K562 (cell line): Measurements from ENCODE around the gene GATA1. TPM values are rescaled to one million over a fixed set of nuclear protein-coding genes. Genes with fewer than 3 reads are reported as not detected.
A peak's percentile ranks its signal among the peaks of the same experiment; 100 is the strongest.

Experiments
- ATAC-seq: fragments of 200-7000 bp; cut with Tn5 transposase; 3 replicates; pipeline ENCODE4 v1.9.1; 2020; ENCODE audit warnings: moderate library complexity
- BruUV-seq: library from RNA; stranded (reverse); fragments of 400-500 nt; replicated peaks from 2 replicates; lab custom pipeline; 2021; lab: Mats Ljungman, UMichigan
- CTCF ChIA-PET: fragments of 300-600 bp; formaldehyde crosslinking; extraction: SDS; loops from one replicate; lab custom pipeline; 2021; ENCODE audit warnings: low intra/inter-chr PET ratio; lab: Yijun Ruan, JAX
- POLR2A ChIA-PET: fragments of 300-600, 350-650 bp; sonication (Branson Sonifier 250); formaldehyde crosslinking; extraction: SDS; loops from one replicate; lab custom pipeline; 2021; ENCODE audit warnings: antibody characterized with exemption, inconsistent platforms; lab: Yijun Ruan, JAX
- DNase-seq, 4 experiments: peaks; one replicate each; pipeline versions ENCODE4 v3.0.0 to v3.0.0-alpha.2; 2011 to 2018; ENCODE audit warnings: low spot score in 3 of 4, mixed read lengths in 3 of 4; ENCODE audit errors: extremely low read depth in 1 of 4
- FAIRE-seq: peaks from 2 replicates; lab custom pipeline; 2011; peaks lifted over from hg19 to GRCh38; lab: Jason Lieb, UNC
- H2AFZ ChIP-seq: 2 replicates; pipeline ENCODE4 v1.6.0; 2011; ENCODE audit warnings: low read depth, low read length, control low read depth, inconsistent platforms
- H3K27ac ChIP-seq: fragments of 200-600 bp; 3 replicates; pipeline ENCODE4 v1.8.0; 2011; ENCODE audit warnings: low read depth, mild to moderate bottlenecking, control low read depth, inconsistent platforms, low read length, moderate library complexity, mixed read lengths; ENCODE audit errors: extremely low read depth
- H3K27me3 ChIP-seq, 2 experiments: fragments of 300-600 bp in 1 of 2; 2 replicates in 1 of 2; 3 replicates in 1 of 2; pipeline versions ENCODE4 v1.6.0 to v1.8.0; 2011; ENCODE audit warnings: inconsistent platforms in 2 of 2, low read length in 2 of 2, mild to moderate bottlenecking in 1 of 2, mixed read lengths in 1 of 2, moderate library complexity in 1 of 2; ENCODE audit not compliant: control insufficient read depth in 2 of 2, insufficient read depth in 2 of 2
- H3K36me3 ChIP-seq: fragments of 300-600 bp; 3 replicates; pipeline ENCODE4 v1.8.0; 2011; ENCODE audit warnings: mild to moderate bottlenecking, low read length, inconsistent platforms; ENCODE audit not compliant: control insufficient read depth, insufficient read depth
- H3K4me1 ChIP-seq, 2 experiments: fragments of 200-600 bp in 1 of 2; replicated peaks in 1 of 2; 2 replicates in 1 of 2; 3 replicates in 1 of 2; pipeline versions ENCODE4 v1.5.1 to v1.8.0; 2011; ENCODE audit warnings: inconsistent platforms in 2 of 2, low read length in 2 of 2, mild to moderate bottlenecking in 1 of 2, mixed read lengths in 1 of 2, moderate library complexity in 1 of 2; ENCODE audit not compliant: control insufficient read depth in 2 of 2, insufficient read depth in 2 of 2
- H3K4me2 ChIP-seq: 2 replicates; pipeline ENCODE4 v1.6.1; 2011; ENCODE audit warnings: low read length, control low read depth, inconsistent platforms, mixed read lengths; ENCODE audit not compliant: insufficient read depth
- H3K4me3 ChIP-seq: fragments of 200-600 bp; sonication (generic), shearing (Covaris generic); 2 replicates; pipeline ENCODE4 v1.5.1; 2016; ENCODE audit warnings: control low read depth, inconsistent platforms
- H3K79me2 ChIP-seq: fragments of 200-600 bp; 3 replicates; pipeline ENCODE4 v1.8.0; 2011; ENCODE audit warnings: low read length, inconsistent platforms; ENCODE audit not compliant: control insufficient read depth, insufficient read depth
- H3K9ac ChIP-seq, 2 experiments: 2 replicates each; pipeline versions ENCODE4 v1.6.0 to v1.6.1; 2011; ENCODE audit warnings: low read depth in 2 of 2, low read length in 2 of 2, control low read depth in 1 of 2, inconsistent platforms in 1 of 2, mild to moderate bottlenecking in 1 of 2, mixed read lengths in 1 of 2; ENCODE audit not compliant: insufficient read depth in 1 of 2
- H3K9me1 ChIP-seq: one replicate; pipeline ENCODE4 v1.6.0; 2011; ENCODE audit warnings: inconsistent platforms, mild to moderate bottlenecking, low read length, moderate library complexity; ENCODE audit not compliant: control insufficient read depth, insufficient read depth
- H3K9me3 ChIP-seq: replicated peaks from 2 replicates; pipeline ENCODE4 v1.5.1; 2011; ENCODE audit warnings: low read depth, low read length, inconsistent platforms; ENCODE audit not compliant: control insufficient read depth, insufficient read depth
- H4K20me1 ChIP-seq: replicated peaks from 2 replicates; pipeline ENCODE4 v1.6.1; 2011; ENCODE audit warnings: low read length, inconsistent platforms, mixed read lengths; ENCODE audit not compliant: control insufficient read depth, insufficient read depth
- BCLAF1 ChIP-seq, 2 experiments: fragments of 450-650 bp in 1 of 2; IDR thresholded peaks; 2 replicates each; pipeline ENCODE4 v1.6.1; 2011 to 2017; ENCODE audit warnings: low read depth in 2 of 2, antibody characterized with exemption in 1 of 2, borderline replicate concordance in 1 of 2, low read length in 1 of 2, mild to moderate bottlenecking in 1 of 2, mixed read lengths in 1 of 2; ENCODE audit not compliant: control insufficient read depth in 1 of 2
- BCOR ChIP-seq: fragments of 450-650 bp; IDR thresholded peaks from 2 replicates; pipeline ENCODE4 v1.6.1; 2016
- CHD2 ChIP-seq: IDR thresholded peaks from 2 replicates; pipeline ENCODE4 v1.6.1; 2011; ENCODE audit warnings: low read depth, low read length
- DMBX1 ChIP-seq: fragments of 250-450 bp; sonication (Bioruptor Pico); IDR thresholded peaks from 2 replicates; pipeline ENCODE4 v1.8.0; 2022; ENCODE audit warnings: inconsistent platforms, mild to moderate bottlenecking, moderate library complexity, borderline replicate concordance
- EP300 ChIP-seq: IDR thresholded peaks from 2 replicates; pipeline ENCODE4 v1.6.1; 2012; ENCODE audit warnings: low read length, improper control_type of control experiment
- FOXA1 ChIP-seq: fragments of 450-650 bp; IDR thresholded peaks from 2 replicates; pipeline ENCODE4 v1.6.1; 2016; ENCODE audit warnings: mild to moderate bottlenecking, borderline replicate concordance
- HLTF ChIP-seq: fragments of 450-650 bp; IDR thresholded peaks from 2 replicates; pipeline ENCODE4 v1.6.1; 2016
- JUN ChIP-seq, 2 experiments: sonication (generic) in 1 of 2; formaldehyde crosslinking in 1 of 2; IDR thresholded peaks; 2 replicates each; pipeline versions ENCODE4 v1.6.1 to v1.8.0; 2012 to 2022; ENCODE audit warnings: borderline replicate concordance in 2 of 2, mild to moderate bottlenecking in 2 of 2, improper control_type of control experiment in 1 of 2, low read depth in 1 of 2, low read length in 1 of 2, missing genetic modification reagents in 1 of 2
- NCOA4 ChIP-seq: fragments of 450-650 bp; IDR thresholded peaks from 2 replicates; pipeline ENCODE4 v1.6.1; 2018; ENCODE audit warnings: mild to moderate bottlenecking; ENCODE audit not compliant: partially characterized antibody
- NR1H2 ChIP-seq: sonication (generic); formaldehyde crosslinking; IDR thresholded peaks from 2 replicates; pipeline ENCODE4 v1.4.0; 2020; ENCODE audit warnings: mild to moderate bottlenecking, missing genetic modification reagents
- PHF20 ChIP-seq: fragments of 450-650 bp; IDR thresholded peaks from 2 replicates; pipeline ENCODE4 v1.6.1; 2018; ENCODE audit not compliant: partially characterized antibody
- PML ChIP-seq: IDR thresholded peaks from 2 replicates; pipeline ENCODE4 v1.6.1; 2012; ENCODE audit warnings: low read length, inconsistent platforms
- SAFB2 ChIP-seq: fragments of 200-400 bp; formaldehyde crosslinking; IDR thresholded peaks from 2 replicates; pipeline ENCODE4 v1.6.1; 2018; ENCODE audit warnings: borderline replicate concordance, low read length, low read depth, moderate library complexity; ENCODE audit not compliant: severe bottlenecking
- STAT6 ChIP-seq: sonication (generic); formaldehyde crosslinking; IDR thresholded peaks from 2 replicates; pipeline ENCODE4 v1.8.1; 2023; ENCODE audit warnings: mild to moderate bottlenecking, missing genetic modification reagents
- TCF7 ChIP-seq: sonication (generic); IDR thresholded peaks from 2 replicates; pipeline ENCODE4 v1.6.1; 2016; ENCODE audit warnings: antibody characterized with exemption, borderline replicate concordance
- TRIM28 ChIP-seq: fragments of 450-650 bp; IDR thresholded peaks from 2 replicates; pipeline ENCODE4 v1.6.1; 2017
- ZKSCAN3 ChIP-seq: fragments of 250-450 bp; sonication (Bioruptor Pico); IDR thresholded peaks from 2 replicates; pipeline ENCODE4 v1.4.0; 2020
- WGBS: fragments of 100-300 bp; shearing (Covaris generic); methylation state at CpG from one replicate; pipeline ENCODE4 v1.1.6; 2016; ENCODE audit warnings: low coverage, mixed read lengths; ENCODE audit not compliant: insufficient coverage; ENCODE audit errors: missing lambda C conversion rate; 5-methylcytosine and 5-hydroxymethylcytosine counted together
- in situ Hi-C: fragments of 300-500 bp; cut with MboI; formaldehyde crosslinking; loops from 4 replicates; pipeline ENCODE4 v1.15.0; 2018; ENCODE audit warnings: inconsistent platforms, mixed read lengths
- intact Hi-C: fragments of 100-400 bp; cut with micrococcal nuclease; formaldehyde crosslinking; loops from 2 replicates; pipeline ENCODE4 v1.14.2; 2022
- polyA plus RNA-seq, 8 experiments: library from polyadenylated mRNA; depleted of rRNA in 4 of 8; stranded (reverse) in 5 of 8; unstranded in 3 of 8; fragments of >200 nt; fragmentation: Nextera tagmentation in 2 of 8; fragmentation: Illumina TruSeq in 1 of 8; extraction: Ambion mirVana in 2 of 8; extraction: Trizol in 1 of 8; gene quantifications; 2 replicates each; pipeline versions ENCODE4 v1.2.1 to v1.2.3, GENCODE V29; 2011 to 2014; ENCODE audit warnings: inconsistent platforms in 1 of 8, missing spikeins in 1 of 8
- total RNA-seq, 7 experiments: library from RNA; depleted of rRNA in 6 of 7; stranded (reverse); fragments of >200 nt in 6 of 7; fragmentation: Illumina TruSeq in 2 of 7; extraction: Trizol in 2 of 7; gene quantifications; 2 replicates each; pipeline versions ENCODE4 v1.2.1 to v1.2.3, GENCODE V29; 2011 to 2021; ENCODE audit warnings: low replicate concordance in 1 of 7

The GATA1 gene
- total and polyA plus RNA-seq, 9 of the 15 experiments (the other 6 are each of a cell fraction or from before 2014, with no cell fraction given), result 11.9 to 291 (median 116) TPM

- 0% methylated on average over 17 of the region's 17 CpGs for WGBS
- DNase-seq (peak; percentile 75 to 96 (median 84)), FAIRE-seq (peak; percentile 99), ATAC-seq (peak; percentile 48)
- H3K4me1 ChIP-seq, result peaks cover 15 to 46% of the 10 kb centered on the region in 2 experiments
- H3K9me1 ChIP-seq, result no peaks in the 10 kb centered on the region
- POLR2A ChIA-PET, result interaction anchor here (0.5 to 2.0 kb wide), 11 partner anchors 14 to 1111 kb away, joined by 3 to 6 read pairs (median 3); partner anchors contain the start of genes GRIPAP1, PQBP1 and TIMM17B
- H3K9ac ChIP-seq, result peak overlapping the region; percentile 97 to 98
- in situ Hi-C loops, result no loop called here
- H3K9me3 ChIP-seq, result no peaks in the 10 kb centered on the region
- H4K20me1 ChIP-seq, result no peaks in the 10 kb centered on the region
- CTCF ChIA-PET, result no interaction called here
- intact Hi-C loops, result loop anchor here (1.0 to 10.0 kb wide), 7 partner anchors 16 to 374 kb away; partner anchors contain the start of genes GLOD5, PLP2, PQBP1 and SUV39H1
- H3K4me2 ChIP-seq, result peak overlapping the region; percentile 93
- no peaks in the 10 kb centered on the region for H3K27me3 ChIP-seq
- H3K79me2 ChIP-seq, result peaks cover 8% of the 10 kb centered on the region
- BruUV-seq, result TSS peak; percentile 93
- peak overlapping the region; percentile 99 for H3K27ac ChIP-seq
- peak overlapping the region; percentile 100 for H2AFZ ChIP-seq
- H3K4me3 ChIP-seq, result peak overlapping the region; percentile 73
- peaks cover 21% of the 10 kb centered on the region; the same call in 2 of the 3 replicates for H3K36me3 ChIP-seq
- 0 out of 2 replicates have a peak, but pooled peaks have one; percentile 25 for TF ChIP-seq TRIM28
- TF ChIP-seq BCLAF1 (IDR thresholded peaks at IDR 0.05; ENCODE audit: borderline replicate concordance in 1 of 2, control insufficient read depth in 1 of 2, low read depth in 2 of 2, low read length in 1 of 2), result 0 out of 4 replicates have a peak, but pooled peaks of 1 of the 2 experiments have one; percentile 72
- TF ChIP-seq JUN (IDR thresholded peaks at IDR 0.05; ENCODE audit: borderline replicate concordance, low read depth, low read length), result no peak
- no peak for TF ChIP-seq JUN (CRISPR knock-in tag; IDR thresholded peaks at IDR 0.05; ENCODE audit: borderline replicate concordance)
- TF ChIP-seq DMBX1 (CRISPR knock-in tag), result peak; percentile 82
- peak; percentile 98 for TF ChIP-seq PML
- TF ChIP-seq TCF7, result no peak
- TF ChIP-seq HLTF, result peak; percentile 80; the same call in 1 of the 2 replicates
- no peak for TF ChIP-seq ZKSCAN3
- TF ChIP-seq FOXA1, result no peak
- TF ChIP-seq SAFB2, result no peak
- TF ChIP-seq PHF20, result no peak
- peak; percentile 99 for TF ChIP-seq EP300
- TF ChIP-seq NCOA4, result peak; percentile 38
- TF ChIP-seq NR1H2, result no peak
- TF ChIP-seq CHD2, result peak; percentile 29; the same call in 1 of the 2 replicates
- TF ChIP-seq BCOR, result peak; percentile 89
- no peak for TF ChIP-seq STAT6 (CRISPR knock-in tag)
These were observed 14.3 kb downstream of the GATA1 start for GRCh38 chrX:48800574-48801279.
